NCI-H1436 treated with DMSO at 0.1 percent for 48 hours (cell line): ENCODE measurements around the gene PDE7B.
"Not testable (repeated sequence)": the region's sequence is repeated elsewhere in the genome, so short reads cannot be mapped to it uniquely, and the experiment has no call there.

Source experiments
- DNase-seq: peaks from one replicate; lab custom pipeline; 2025; lab: John Stamatoyannopoulos, UW

Gene PDE7B

DNA sequence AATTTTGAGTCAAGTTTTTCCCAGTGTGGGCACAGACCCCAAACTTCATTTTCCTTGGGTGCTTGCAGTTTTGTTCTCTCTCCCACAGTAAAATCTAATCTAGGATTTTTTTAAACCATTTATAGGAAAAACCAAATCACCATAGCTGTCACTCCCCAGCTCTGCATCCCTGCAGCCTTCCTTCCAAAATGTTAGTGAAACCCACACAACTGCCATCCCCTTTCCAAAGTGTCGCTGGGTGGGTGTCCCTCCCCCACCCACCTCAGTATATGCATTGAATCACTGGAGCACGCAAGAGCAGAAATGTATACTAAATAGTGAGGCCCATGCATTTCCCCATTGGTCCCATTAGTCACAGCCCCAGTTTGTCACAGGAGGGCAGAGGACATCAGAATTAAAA lies 260.3 kb downstream of the PDE7B start:
- no peak for DNase-seq

DNA sequence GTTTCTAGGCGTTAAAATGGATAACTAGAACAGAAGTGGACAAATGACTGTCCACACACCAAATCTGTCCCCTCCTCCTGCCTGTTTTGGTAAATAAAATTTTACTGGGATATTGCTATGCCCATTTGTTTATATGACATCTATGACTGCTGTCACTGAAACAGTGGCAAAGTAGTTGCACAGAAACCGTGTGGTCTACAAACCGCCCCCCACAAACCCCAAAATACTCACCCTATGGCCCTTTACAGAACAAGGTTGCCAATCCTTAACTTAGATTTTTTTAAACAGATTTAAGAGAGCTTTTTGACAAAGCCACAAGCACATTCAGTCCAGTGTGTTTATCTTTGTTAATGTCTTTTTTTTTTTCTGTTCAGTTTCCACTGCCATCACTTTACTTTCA lies 260.8 kb downstream of the PDE7B start:
- no peak for DNase-seq

DNA sequence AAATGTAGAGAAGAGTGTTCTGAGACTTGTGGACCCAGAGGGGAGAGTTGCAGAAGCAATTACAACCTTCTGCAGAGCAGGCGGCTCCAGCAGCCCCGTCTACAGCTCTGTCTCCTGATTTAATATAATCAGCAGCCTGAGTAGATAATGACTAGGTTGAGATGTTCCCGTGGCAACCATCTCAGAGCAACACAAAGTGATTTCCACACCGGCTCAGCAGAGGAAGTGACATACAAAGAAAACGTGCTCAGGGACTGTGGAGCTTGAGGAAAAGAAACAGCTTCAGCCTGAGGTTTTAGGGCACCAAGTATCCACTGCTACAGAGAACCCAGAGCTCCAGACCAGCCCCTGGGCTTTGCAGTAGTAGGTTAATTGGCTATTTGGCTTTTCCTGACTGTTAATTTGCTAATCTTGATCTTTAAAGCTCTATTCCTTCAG lies 262.3 kb downstream of the PDE7B start:
- DNase-seq, result peak; percentile 99

DNA sequence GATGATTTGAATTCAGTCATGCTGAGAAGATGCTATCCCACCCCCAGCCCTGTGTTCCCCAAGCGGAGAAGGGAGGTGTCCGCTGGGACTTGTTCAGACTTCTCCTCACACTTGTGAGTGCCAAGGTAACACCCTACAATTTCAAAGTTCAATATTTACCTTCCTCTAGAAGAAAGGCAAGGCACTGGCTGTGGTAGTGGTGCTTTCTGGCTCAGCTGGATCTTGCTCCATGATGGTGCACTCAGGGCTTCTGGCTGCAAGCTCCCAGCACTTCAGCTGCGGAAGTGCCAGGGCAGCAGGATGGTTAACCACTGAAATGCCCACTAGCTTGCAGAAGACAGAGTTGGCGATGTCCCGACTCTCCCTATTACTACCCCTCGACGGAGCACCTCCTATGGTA lies 263.2 kb downstream of the PDE7B start:
- DNase-seq, result peak; percentile 90

DNA sequence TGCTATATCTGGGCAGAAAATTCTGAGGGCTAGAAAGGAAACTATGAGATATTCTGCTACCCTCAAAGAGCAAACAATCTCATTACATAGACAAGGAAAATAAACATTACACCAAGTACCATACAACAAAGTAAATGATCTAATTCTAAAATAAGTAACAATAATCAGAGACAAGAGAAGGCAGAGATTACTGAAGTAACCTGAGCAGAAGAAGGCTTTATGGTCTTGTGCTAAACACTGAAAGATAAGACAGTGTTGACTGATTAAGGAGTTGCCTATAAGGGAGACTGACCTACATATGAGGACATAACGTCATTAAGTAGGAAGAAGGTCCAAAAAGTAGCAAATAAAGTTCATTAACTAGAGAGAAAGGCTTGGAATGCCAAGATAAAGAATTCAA lies 264.4 kb downstream of the PDE7B start:
- DNase-seq, result no peak

DNA sequence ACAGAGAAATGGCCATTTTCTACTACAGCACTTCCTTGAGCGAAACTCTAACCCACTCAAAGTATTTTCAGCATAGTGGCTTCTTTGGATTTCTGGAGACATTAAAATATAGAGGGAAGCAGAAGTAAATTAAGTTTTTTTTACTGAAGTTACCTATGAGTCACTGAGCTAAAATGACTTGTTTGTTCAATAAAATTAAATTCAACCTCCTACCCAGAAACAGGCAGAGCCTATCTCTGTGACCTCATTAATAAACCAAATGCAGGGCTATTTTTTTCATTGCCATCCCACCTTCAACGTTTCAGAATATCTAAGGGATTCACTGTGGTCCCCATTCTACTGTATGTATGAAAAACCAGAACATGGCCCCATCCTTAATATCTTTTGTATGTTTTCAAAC lies 265.6 kb downstream of the PDE7B start:
- no peak for DNase-seq

DNA sequence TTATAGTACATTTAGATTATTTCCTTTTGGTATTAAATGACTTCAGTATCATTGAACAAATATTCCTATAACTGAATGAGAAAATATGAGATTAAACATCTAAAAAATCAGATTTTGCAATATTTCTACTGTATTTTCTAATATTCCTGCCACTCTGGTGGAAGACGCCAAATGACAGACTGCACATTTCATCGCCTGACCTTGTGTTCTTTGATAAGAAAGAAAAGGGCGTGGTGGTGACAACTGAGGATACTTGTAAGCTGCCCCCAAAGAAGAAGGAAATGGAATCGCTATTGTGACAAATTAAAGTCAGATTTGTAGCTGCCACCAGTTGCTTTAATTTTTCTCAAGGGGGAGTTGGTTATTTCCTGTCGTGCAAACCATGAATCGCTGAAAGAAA lies 267.3 kb downstream of the PDE7B start:
- no peak for DNase-seq

DNA sequence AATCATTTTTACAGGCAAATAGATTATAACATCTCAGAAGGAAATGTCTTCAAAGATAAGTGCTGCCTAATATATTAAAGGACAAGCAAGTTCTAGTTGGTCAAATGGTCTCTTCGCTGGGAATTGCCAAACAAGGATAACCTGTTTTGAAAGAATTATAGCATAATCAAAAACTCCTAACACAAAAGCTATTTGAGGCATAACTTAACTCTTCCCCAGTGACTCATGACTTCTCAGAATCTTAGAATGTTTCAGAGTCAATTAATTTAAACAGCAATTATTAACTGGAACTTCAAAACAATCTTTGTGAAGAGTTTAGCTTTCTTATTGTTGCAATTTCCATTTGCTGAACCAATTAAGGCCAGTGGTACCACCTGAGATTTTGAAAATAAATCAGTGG lies 272.0 kb downstream of the PDE7B start:
- DNase-seq, result no peak

DNA sequence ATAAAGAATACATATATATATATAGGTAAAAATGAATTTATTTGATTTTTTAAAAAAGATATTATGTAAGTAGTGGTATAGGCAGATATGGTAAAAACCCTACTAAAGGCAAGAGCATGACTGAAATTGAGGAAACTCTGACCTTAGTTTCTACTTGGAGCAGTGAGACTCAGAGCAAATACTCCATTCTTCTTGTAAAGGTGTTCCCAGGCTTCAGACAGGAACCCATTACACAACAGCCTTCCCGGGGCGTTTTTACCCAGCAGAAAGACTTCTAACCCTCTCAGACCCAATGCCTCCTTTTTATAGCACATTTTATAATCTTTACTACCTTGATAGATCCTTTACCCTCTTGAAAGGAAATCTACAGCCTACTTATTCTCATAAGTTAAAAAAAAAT lies 274.1 kb downstream of the PDE7B start:
- DNase-seq, result no peak

DNA sequence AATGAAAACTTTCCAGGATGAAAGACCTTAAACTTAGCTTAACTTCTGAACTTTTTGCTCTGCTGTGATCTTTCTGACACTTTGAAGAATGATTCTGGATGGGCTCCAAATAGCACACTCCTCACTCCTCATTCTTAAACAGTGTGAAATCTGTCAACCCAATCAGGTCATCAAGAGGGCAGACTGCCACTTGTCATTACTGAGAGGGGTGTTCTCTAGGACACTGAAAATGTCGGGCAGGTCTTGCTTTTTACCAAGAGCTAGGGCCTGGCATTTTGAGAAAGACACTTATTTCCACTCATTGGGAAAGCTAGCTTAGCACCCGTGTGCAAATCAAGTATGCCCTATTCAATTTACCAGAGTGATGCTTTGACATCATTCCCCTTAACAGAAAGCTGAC lies 276.4 kb downstream of the PDE7B start:
- no peak for DNase-seq

DNA sequence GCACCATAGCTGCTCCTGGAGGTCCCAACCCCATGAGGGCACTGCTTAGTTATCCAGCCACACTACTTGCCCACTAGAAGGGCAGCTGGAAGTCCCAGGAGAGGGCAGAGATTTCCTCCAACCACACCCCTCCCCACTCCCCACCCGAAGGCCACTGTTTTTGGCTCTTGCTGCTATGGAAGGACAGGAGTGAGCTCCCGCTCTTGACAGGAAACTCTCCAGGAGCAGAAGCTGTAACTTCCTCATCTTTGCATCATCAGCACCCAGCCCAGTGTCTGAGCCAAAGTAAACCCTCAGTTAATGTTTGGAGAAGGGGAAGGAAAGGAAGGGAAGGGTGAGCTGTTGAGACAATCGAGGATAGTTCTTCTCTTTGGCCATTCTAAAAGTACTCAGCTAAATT lies 277.9 kb downstream of the PDE7B start:
- DNase-seq, result no peak

DNA sequence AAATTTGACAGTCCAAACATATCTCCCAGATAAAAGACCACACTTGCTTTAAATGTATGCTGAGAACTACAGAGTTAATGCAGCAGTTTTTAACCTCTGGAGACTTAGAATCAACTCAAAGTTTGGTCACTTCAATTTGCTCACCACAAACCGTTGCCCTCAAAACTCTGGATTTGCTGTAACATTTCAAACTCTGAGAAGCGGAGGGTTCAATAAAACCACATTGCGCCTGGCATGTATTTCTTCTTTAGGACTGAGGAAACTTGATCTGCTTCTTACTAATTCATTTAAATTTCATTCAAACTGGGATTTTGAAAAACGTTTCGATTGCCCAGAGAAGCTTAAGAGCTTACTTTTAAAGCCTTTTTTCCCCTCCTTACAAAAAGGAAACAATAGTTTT lies 282.8 kb downstream of the PDE7B start:
- no peak for DNase-seq

DNA sequence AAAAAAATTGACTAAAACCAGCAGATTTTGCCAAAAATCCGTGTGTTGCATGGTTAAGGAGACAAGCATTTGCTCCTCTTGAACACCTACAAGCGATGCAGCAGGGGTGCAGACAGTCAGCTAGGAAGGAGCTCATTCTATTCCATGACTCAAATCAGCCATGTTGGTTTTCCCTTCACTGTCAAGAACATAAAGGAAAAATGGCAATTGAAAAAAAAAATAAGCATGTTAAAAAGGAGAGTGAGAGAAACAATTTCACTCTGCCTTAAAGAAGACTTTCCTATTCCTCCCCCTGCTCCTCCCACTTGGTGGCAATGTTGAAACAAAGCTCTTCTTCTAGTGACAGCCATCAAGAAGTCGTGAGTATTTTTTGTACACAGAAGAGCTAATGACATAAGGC lies 283.2 kb downstream of the PDE7B start:
- no peak for DNase-seq

DNA sequence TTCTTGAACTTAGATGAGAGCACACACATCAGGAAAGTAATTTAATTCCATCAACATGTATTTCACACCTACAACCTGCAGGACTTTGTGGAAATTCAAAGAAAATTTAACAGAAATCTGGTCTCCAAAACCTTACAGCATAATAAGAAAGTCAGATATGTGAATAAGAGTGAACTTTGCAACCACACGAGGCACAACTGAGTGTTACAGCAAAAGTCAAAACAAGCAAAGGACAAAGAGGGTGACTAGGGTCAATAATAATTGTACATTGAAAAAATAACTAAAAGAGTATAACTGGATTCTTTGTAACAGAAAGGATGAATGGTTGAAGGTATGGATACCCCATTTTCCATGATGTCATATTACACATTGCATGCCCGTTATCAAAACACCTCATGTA lies 284.8 kb downstream of the PDE7B start:
- DNase-seq, result no peak

DNA sequence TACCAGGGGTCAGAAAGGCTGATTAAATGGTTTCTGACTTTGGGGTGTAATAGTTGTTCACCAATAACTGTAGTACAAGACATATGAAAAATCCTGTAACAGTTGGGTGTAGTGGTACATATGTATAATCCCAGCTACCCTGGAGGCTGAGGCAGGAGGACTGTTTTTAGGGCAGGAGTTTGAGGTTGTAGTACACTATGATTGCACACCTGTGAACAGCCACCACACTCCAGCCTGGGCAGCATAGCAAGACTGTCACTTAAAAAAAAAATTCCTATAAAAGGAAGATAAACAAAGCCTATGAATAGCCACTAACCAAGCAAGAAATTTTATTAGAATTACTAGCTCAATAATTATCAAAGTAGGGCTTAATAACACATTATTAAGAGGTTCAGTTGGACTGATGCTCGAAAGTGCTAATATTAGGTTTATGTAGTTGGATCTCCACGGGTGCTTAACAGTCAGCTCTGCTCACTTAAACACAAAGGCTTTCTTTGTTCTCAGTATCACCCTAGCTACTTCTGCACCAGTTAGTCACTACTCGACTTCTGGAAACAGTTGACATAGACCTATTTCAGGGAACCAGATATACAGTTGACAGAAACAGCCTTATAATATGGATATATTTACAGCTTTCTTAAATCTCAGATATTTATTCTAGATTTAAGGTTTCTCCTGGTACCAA lies 285.6 kb downstream of the PDE7B start:
- no peak for DNase-seq

DNA sequence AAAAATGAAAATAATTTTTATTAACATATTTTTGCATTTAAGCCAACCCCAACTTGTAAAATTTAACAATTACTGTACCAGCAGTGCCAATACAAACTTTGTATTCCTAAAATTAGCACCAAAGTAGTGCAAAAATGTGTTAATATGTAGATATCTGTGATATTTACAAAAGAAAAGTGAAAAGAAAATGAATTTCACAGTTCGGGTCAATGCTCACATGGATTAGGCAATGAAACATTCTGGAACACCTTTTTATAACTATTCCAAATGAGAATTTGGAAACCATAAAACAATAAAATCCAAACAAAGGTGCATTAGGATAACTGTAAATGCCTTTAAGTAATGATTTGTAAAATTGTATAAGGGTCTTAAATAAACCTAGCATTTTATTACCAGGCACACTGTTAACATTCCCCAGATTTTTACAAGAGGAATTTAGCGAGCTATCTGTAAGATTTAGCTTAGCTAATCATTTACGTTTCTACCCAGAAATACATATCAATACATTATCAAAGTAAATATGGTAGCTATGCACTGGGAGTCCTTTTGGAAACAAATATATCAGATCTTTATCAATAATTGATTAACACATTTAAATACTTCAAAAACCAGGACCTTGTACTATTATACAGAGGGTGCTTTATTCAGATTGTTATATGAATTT lies 286.4 kb downstream of the PDE7B start:
- no peak for DNase-seq

DNA sequence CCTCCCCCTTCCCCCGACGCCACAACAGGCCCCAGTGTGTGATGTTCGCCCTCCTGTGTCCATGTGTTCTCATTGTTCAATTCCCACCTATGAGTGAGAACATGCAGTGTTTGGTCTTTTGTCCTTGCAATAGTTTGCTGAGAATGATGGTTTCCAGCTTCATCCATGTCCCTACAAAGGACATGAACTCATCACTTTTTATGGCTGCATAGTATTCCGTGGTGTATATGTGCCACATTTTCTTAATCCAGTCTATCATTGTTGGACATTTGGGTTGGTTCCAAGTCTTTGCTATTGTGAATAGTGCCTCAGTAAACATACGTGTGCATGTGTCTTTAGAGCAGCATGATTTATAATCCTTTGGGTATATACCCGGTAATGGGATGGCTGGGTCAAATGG lies 287.6 kb downstream of the PDE7B start:
- not testable (repeated sequence) for DNase-seq

DNA sequence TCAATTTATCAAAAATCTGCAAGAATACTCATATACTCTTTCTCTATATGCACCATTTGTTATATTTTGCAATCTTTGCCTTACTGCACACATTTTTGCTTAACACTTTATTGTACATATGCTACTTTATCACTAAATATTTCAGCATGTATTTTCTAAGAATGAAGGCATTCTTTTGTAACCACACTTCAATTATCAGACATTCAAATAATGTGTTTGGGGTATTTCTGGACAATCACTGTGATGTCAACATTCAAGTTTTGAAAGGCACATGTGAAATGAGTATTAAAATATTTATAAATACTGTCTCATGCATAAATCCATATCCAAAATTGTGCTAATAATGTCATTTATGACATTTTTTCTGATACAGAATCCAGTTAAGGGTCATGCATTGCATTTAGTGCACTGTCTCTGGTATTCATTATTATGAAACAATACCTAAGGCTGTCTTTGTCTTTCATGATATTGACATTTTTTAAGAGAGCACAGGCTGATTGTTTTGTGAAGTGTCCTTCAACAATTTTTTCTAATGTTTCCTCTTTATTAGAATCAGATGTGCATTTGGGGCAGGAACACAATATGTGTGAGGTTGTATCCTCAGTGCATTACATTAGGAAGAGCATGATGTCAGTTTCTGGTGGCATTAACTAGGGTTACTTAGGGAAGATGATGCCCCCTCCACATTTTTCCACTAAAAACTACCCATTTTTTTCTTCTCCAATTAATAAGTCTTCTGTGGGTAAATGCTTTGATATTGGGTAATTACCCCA lies 292.9 kb downstream of the PDE7B start:
- no peak for DNase-seq

DNA sequence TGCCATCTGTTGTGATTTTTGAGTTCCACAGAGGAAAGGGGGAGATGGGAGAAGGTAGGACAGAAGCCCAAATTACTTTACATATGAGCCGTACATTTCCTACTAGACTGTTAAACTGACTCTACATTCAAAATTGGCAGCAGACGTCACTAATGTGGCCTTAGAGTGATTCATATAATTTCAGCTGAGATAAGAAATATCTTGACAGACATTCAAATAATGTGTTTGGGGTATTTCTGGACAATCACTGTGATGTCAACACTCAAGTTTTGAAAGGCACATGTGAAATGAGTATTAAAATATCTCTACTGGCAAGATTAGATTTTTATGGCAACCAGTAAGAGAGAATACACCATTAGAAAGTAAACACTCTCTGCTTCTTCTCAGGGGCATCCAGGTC lies 294.6 kb downstream of the PDE7B start:
- DNase-seq, result no peak

DNA sequence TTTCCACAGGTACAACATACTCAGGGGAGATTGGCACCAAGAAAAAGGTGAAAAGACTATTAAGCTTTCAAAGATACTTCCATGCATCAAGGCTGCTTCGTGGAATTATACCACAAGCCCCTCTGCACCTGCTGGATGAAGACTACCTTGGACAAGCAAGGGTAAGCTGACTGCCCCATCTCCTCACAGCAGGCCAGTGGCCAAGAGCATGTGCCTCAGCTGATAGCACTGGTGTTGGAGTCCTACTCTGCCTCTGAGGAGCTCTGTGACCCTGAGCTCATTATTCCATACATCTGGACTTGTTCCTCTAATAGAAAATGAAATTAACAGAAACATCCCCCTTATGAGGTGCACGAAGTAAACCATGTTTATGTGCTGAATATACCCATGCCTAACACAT lies 295.8 kb downstream of the PDE7B start:
- DNase-seq, result no peak

DNA sequence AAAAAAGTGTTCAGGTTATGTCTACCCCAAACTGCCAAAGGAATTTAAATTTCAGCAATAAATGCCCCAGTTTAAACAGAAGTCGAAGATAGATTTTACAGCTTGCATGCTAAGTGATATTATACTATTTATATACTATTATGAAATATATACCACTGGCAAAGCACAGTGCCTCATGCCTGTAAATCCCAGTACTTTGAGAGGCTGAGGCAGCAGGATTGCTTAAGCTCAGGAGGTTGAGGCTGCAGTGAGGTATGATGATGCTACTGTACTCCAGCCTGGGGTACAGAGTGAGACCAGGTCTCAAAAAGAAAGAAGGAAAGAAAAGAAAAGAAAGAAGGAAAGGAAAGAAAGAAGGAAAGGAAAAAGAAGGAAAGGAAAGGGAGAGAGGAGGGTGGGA lies 296.6 kb downstream of the PDE7B start:
- DNase-seq, result no peak

DNA sequence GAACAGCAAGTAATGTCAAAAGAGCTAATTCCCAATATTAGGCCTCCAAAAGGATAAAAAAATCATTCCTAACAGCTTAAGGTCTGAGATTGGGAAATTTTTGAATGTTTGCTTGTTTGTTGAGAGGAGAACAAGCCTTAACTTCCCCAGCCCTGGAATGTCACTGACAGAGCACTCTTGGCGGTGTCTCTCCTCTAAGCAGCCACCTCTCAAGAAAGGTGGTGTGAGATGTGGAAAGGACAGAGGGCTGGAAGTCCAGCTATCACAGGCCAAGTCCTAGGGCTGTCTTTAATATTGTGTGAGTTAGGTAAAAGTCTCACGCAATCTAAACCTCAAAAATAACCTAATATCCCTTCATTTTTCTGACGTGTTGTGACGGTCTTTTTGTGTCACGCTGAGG lies 297.0 kb downstream of the PDE7B start:
- DNase-seq, result no peak

DNA sequence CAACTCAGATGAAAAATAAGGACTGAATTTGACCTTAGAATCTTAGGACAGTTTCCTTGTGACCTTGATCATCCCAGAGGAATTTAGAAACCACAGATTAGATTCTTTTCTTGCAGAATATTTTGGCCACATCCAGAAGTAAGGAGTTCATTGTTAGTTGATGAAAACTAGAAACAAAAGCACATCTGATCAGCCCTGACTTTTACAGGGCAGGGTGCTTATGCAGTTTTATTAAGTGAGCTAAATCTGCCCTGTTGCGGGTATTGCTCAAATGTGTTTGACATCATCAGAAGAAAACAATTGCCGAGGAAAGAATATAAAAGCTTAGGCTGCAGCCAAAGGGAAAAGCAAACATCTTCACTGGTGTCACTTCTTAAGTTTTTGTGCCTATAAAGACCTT lies 297.8 kb downstream of the PDE7B start:
- no peak for DNase-seq
